Ovary (tissue), 9 donors: ENCODE results near the gene PCDHGC5. TPM values are rescaled to one million over a fixed set of nuclear protein-coding genes. Genes with fewer than 3 reads are reported as not detected.

ENCODE experiments used
- DNase-seq, 5 donors: peaks; one replicate each; pipeline ENCODE4 v3.0.0-alpha.2; 2019 to 2020
- H3K27ac ChIP-seq, 2 donors: fragments of 200-600 bp; one replicate each; pipeline versions ENCODE4 v1.5.1 to v1.8.0; 2019 to 2022
- H3K27me3 ChIP-seq: fragments of 200-600 bp; one replicate; pipeline ENCODE4 v1.8.0; 2022
- H3K36me3 ChIP-seq: fragments of 200-600 bp; sonication (generic); one replicate; pipeline ENCODE4 v1.5.1; 2019
- H3K4me1 ChIP-seq: one replicate; pipeline ENCODE4 v1.8.1; 2013; ENCODE audit warnings: mild to moderate bottlenecking, moderate library complexity; ENCODE audit not compliant: insufficient read depth
- H3K4me3 ChIP-seq: fragments of 200-600 bp; sonication (generic); one replicate; pipeline ENCODE4 v1.5.1; 2017
- H3K9me3 ChIP-seq, 2 donors: fragments of 200-600 bp in 1 of 2; sonication (generic) in 1 of 2; one replicate each; pipeline versions ENCODE4 v1.5.1 to v1.8.1; 2013 to 2019; ENCODE audit warnings: mild to moderate bottlenecking in 1 of 2, moderate library complexity in 1 of 2
- EP300 ChIP-seq: sonication (generic); formaldehyde crosslinking; IDR thresholded peaks from one replicate; pipeline ENCODE4 v1.6.1; 2017; ENCODE audit warnings: antibody characterized with exemption
- POLR2A ChIP-seq: fragments of 450-650 bp; IDR thresholded peaks from one replicate; pipeline ENCODE4 v1.6.1; 2017; ENCODE audit warnings: antibody characterized with exemption, mild to moderate bottlenecking, moderate library complexity
- WGBS, 3 donors: extraction: QIAGEN DNeasy Blood & Tissue Kit in 1 of 3; methylation state at CpG; one replicate each; pipeline versions ENCODE4 v1.1.5 to v1.1.7; 2013 to 2017; 5-methylcytosine and 5-hydroxymethylcytosine counted together
- intact Hi-C, 4 donors: fragments of 100-400 bp; cut with DNase I; formaldehyde crosslinking; loops; one replicate each; pipeline versions ENCODE4 v1.11.0 to v1.15.1; 2022 to 2023
- polyA plus RNA-seq, 2 donors: library from polyadenylated mRNA; stranded (reverse); fragments of 200-250 nt in 1 of 2; fragments of 350-450 nt in 1 of 2; fragmentation: Illumina TruSeq in 1 of 2; extraction: RNeasy Lipid Tissue Mini Kit (QIAGEN cat#74804) in 1 of 2; gene quantifications; one replicate each; pipeline ENCODE4 v1.2.3, GENCODE V29; 2013 to 2014
- total RNA-seq, 7 donors: library from RNA; depleted of rRNA in 2 of 7; stranded (reverse); fragments of >200 nt in 2 of 7; fragmentation: NEBNext Ultra II Directional in 3 of 7; extraction: Animal tissue kit (Norgen Biotek cat#: 25700) in 3 of 7; gene quantifications; one replicate each; pipeline versions ENCODE4 v1.1.0 to v1.2.4, GENCODE V29; 2016 to 2023
- TF ChIP-seq, protein P1 (sequence below), 3 donors: fragments of 450-650 bp in 2 of 3; fragments of 200-600 bp in 1 of 3; IDR thresholded peaks; one replicate each; pipeline versions ENCODE4 v1.5.1 to v1.8.0; 2016 to 2022; ENCODE audit warnings: antibody characterized with exemption in 3 of 3, mild to moderate bottlenecking in 1 of 3
- donor health status: DM: no; HTN: no; CAD: no; lungs with moderate emphysema.
- donor health status: DM: no; HTN: no; CAD: no.
- donor health status: Bipolar disorder and iron deficiency.
- donor health status: DM: yes; HTN: yes; CAD: no.
- donor health status: DM: no; HTN: no; CAD: no.
- donor health status: DM: yes; HTN: yes; CAD: no.

The PCDHGC5 gene
- total and polyA plus RNA-seq, 9 donors, result 0.19 to 3.5 (median 1.8) TPM

- Histone ChIP-seq H3K4me1 (peaks cover 2% of the 10 kb centered on the region), H3K27me3 (no peaks in the 10 kb centered on the region), H3K4me3 (peak overlapping the region; percentile 34), H3K36me3 (no peaks in the 10 kb centered on the region), H3K9me3 (no peaks in the 10 kb centered on the region), H3K27ac (no peak overlapping the region)
- TF ChIP-seq, protein P1, sequence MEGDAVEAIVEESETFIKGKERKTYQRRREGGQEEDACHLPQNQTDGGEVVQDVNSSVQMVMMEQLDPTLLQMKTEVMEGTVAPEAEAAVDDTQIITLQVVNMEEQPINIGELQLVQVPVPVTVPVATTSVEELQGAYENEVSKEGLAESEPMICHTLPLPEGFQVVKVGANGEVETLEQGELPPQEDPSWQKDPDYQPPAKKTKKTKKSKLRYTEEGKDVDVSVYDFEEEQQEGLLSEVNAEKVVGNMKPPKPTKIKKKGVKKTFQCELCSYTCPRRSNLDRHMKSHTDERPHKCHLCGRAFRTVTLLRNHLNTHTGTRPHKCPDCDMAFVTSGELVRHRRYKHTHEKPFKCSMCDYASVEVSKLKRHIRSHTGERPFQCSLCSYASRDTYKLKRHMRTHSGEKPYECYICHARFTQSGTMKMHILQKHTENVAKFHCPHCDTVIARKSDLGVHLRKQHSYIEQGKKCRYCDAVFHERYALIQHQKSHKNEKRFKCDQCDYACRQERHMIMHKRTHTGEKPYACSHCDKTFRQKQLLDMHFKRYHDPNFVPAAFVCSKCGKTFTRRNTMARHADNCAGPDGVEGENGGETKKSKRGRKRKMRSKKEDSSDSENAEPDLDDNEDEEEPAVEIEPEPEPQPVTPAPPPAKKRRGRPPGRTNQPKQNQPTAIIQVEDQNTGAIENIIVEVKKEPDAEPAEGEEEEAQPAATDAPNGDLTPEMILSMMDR (IDR thresholded peaks at IDR 0.05), result no peak
- TF ChIP-seq EP300, result no peak
- no peak for TF ChIP-seq POLR2A
- intact Hi-C loops, result no loop called here
- no peak for DNase-seq
- 12 to 19% (median 13%) methylated on average over 4 of the region's 4 CpGs for WGBS, 3 donors
Observed at GRCh38 chr5:141484310-141484640, 4.6 kb upstream of the PCDHGC5 start.

GRCh38 chr5:141484641-141485311 lies 4.1 kb upstream of the PCDHGC5 start, which contains the start of gene PCDHGC4:
PCDHGC4 (plus strand) TSS chr5:141485030; CDS start chr5:141485174, 144 bp downstream.
- intact Hi-C loops, result no loop called here
- H3K4me3 ChIP-seq, result peak within 1 kb of the TSS; percentile 34
- no peak within 1 kb of the TSS for H3K27ac ChIP-seq
- peak in 1 of 5 donors; percentile 43 for DNase-seq
- H3K4me1 ChIP-seq, result no peaks in the 10 kb centered on the region
- no peaks in the 10 kb centered on the region for H3K27me3 ChIP-seq
- WGBS, 3 donors, result 5 to 12% (median 9%) methylated on average over 39 of the region's 39 CpGs
- H3K9me3 ChIP-seq, result no peaks in the 10 kb centered on the region
- no peaks in the 10 kb centered on the region for H3K36me3 ChIP-seq
- TF ChIP-seq EP300 (no peak), POLR2A (no peak)
- TF ChIP-seq, protein P1 (IDR thresholded peaks at IDR 0.05), result no peak

DNA sequence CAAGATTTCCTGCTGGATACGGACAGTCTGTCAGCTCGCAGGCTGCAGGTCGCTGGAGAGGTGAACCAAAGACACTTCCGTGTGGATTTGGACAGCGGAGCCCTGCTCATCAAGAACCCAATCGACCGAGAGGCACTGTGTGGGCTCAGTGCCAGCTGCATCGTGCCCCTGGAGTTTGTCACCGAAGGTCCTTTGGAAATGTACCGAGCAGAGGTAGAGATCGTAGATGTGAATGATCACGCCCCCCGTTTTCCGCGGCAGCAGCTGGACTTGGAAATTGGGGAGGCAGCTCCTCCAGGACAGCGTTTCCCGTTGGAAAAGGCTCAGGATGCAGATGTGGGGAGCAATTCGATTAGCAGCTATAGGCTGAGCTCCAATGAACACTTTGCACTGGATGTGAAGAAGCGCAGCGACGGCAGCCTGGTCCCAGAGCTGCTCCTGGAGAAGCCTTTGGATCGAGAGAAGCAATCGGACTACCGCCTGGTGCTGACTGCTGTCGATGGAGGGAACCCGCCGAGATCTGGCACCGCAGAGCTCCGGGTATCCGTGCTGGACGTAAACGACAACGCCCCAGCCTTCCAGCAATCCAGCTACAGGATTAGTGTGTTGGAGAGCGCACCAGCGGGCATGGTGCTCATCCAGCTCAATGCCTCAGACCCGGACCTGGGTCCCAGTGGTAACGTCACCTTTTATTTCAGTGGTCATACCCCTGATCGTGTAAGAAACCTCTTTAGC lies 3.4 kb upstream of the PCDHGC5 start:
- no peaks in the 10 kb centered on the region for H3K4me1 ChIP-seq
- WGBS, 3 donors, result 58 to 71% (median 58%) methylated on average over 38 of the region's 38 CpGs
- intact Hi-C loops, result no loop called here
- H3K27me3 ChIP-seq, result no peaks in the 10 kb centered on the region
- no peak for TF ChIP-seq POLR2A
- TF ChIP-seq, protein P1 (IDR thresholded peaks at IDR 0.05), result no peak
- TF ChIP-seq EP300, result no peak
- no peak overlapping the region for H3K27ac ChIP-seq
- peak overlapping the region; percentile 34 for H3K4me3 ChIP-seq
- H3K36me3 ChIP-seq, result no peaks in the 10 kb centered on the region
- peak in 2 of 5 donors; percentile 24 to 34 for DNase-seq
- H3K9me3 ChIP-seq, result no peaks in the 10 kb centered on the region

DNA sequence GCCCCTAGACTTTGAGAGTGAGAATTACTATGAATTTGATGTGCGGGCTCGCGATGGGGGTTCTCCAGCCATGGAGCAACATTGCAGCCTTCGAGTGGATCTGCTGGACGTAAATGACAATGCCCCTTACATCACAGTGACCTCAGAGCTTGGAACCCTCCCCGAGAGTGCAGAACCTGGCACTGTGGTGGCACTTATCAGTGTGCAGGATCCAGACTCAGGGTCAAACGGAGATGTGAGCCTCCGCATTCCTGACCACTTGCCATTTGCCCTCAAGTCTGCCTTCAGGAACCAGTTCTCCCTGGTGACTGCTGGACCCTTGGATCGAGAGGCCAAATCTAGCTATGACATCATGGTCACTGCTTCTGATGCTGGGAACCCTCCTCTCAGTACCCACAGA lies 2.8 kb upstream of the PCDHGC5 start:
- DNase-seq, result no peak
- TF ChIP-seq POLR2A (no peak), EP300 (no peak)
- TF ChIP-seq, protein P1 (IDR thresholded peaks at IDR 0.05), result no peak
- H3K36me3 ChIP-seq, result no peaks in the 10 kb centered on the region
- H3K4me3 ChIP-seq, result no peak overlapping the region
- intact Hi-C loops, result no loop called here
- no peak overlapping the region for H3K27ac ChIP-seq
- H3K27me3 ChIP-seq, result no peaks in the 10 kb centered on the region
- 92 to 94% (median 93%) methylated on average over 9 of the region's 9 CpGs for WGBS, 3 donors
- H3K9me3 ChIP-seq, result no peaks in the 10 kb centered on the region
- H3K4me1 ChIP-seq, result no peaks in the 10 kb centered on the region
